Nephron (organoid): ENCODE data around the gene CIAO2A.

Experiments used
- H3K27ac Mint-ChIP-seq, 3 experiments: 2 replicates each; pipeline ENCODE4 v1.8.0; 2020; ENCODE audit warnings: mixed read lengths in 3 of 3, mild to moderate bottlenecking in 2 of 3, moderate library complexity in 1 of 3
- H3K27me3 Mint-ChIP-seq: 2 replicates; pipeline ENCODE4 v1.8.0; 2021; ENCODE audit warnings: low read depth, mild to moderate bottlenecking, moderate library complexity, mixed read lengths
- H3K36me3 Mint-ChIP-seq: 2 replicates; pipeline ENCODE4 v1.8.0; 2020; ENCODE audit warnings: low read depth, mixed read lengths
- H3K4me1 Mint-ChIP-seq: 2 replicates; pipeline ENCODE4 v1.8.0; 2020; ENCODE audit warnings: mixed read lengths
- H3K4me3 Mint-ChIP-seq, 3 experiments: 2 replicates each; pipeline ENCODE4 v1.8.0; 2020; ENCODE audit warnings: mild to moderate bottlenecking in 3 of 3, mixed read lengths in 3 of 3, moderate library complexity in 2 of 3
- H3K9me3 Mint-ChIP-seq: 2 replicates; pipeline ENCODE4 v1.8.0; 2020; ENCODE audit warnings: mixed read lengths
- CTCF ChIP-seq, 3 experiments: fragments of 200-600 bp; sonication (generic); IDR thresholded peaks; one replicate each; pipeline ENCODE4 v1.5.0; 2021; ENCODE audit warnings: antibody characterized with exemption in 3 of 3; ENCODE audit not compliant: unreplicated experiment in 3 of 3

The CIAO2A gene

GRCh38 chr15:64022571-64022970 is 71.1 kb downstream of the CIAO2A start:
- Mint-ChIP-seq H3K4me3 (no peak overlapping the region), H3K9me3 (no peaks in the 10 kb centered on the region), H3K36me3 (no peaks in the 10 kb centered on the region), H3K27ac (no peak overlapping the region), H3K27me3 (no peaks in the 10 kb centered on the region), H3K4me1 (peaks cover 12% of the 10 kb centered on the region)
- TF ChIP-seq CTCF (IDR thresholded peaks at IDR 0.05; ENCODE audit: unreplicated experiment in 3 of 3): no peak
